HG02610 (cell line): ENCODE measurements around the gene SMYD1.

Source experiments
- ATAC-seq: cut with Tn5 transposase; IDR thresholded peaks from one replicate; pipeline ENCODE4 v1.9.1; 2021; ENCODE audit warnings: mild to moderate bottlenecking, moderate library complexity; ENCODE audit not compliant: unreplicated experiment

SMYD1 gene

DNA sequence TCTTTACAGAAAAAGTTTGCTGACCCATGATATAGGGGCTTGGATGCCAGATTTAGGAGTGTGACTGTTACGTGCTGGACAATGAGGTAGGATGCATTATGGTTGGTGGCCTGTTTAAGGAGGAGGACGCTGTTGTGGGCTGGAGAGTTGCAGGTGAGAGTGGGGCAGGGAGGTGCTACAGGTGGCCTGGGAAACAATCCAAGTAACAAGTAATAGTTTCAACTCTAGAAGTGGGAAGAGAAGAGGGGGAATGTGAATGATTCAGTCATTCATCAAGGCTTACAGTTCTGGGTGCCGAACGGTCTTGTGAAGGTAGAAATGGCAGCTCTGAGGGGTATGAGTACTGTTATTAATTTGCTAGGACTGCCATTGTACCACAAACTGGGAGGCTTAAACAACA lies 54.1 kb downstream of the SMYD1 start:
- ATAC-seq, result no peak

DNA sequence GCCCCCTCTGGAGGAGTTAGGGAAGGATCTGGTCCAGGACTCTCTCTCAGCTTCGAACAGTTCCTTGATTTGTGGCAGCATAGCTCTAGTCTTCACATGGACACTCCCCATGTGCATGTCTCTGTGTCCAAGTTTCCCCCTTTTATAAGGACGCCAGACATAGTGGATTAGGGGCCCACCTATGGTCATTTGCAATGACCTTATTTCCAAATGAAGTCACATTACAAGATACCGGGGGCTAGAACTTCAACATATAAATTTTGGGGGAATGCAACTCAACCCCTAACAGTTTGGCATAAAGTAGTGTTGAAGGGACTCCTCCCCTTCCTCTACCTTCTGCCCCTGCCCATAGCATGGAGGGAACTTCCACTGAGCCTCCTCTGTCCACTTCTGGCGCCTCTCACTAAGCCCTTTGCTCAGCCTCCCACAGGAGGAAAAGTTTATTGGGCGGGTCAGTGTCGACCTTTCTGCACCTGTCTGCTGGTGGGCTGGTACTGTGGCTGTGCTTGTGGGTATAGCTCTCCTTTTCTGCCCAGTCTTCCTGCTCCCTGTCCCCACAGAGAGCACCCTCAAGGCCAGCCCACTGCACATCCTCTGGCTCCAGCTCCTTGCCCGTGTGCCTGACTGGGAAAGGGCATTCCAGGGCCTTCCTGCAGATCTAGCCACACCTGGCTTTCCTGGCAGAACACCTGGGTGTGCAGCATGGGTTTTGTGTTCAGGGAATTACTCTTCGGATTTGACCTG lies 54.7 kb downstream of the SMYD1 start:
- ATAC-seq, result no peak

DNA sequence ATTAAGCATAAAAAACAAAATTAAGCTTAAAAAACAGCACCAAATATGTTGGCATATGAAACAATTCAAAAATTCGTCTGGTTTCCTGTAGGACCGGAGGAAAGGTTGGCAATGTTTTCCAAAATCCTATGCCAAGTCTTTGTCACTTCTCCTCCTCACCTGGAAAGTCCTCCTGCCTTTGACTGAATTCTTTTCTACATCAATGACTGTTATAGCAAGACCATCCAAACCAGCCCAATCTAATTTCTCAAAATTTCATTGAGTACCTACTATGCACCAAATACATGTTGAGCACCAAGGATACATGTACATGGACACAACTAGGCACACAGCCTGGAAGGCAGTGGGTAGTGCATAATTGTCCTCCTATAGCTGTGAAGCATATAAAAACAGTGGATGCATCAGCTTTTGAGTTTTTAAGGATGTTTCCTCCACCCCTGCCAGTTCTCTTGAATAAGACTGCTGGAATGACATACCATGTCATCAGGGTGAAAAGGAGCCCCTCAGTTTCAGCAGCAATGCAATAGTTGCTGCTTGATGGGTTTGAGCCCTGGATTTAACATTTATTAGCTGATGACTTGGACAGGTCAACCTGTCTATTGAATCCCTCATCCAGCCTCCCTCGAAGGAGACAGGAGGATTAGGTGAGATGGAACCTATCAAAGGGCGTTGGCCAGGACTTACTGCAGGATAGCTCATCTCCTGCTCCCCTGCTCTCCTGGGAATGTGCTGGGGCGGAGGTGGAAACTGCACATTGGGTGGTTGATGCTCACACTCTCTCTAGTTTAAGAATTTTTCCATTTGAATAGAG lies 55.7 kb downstream of the SMYD1 start:
- ATAC-seq, result no peak

DNA sequence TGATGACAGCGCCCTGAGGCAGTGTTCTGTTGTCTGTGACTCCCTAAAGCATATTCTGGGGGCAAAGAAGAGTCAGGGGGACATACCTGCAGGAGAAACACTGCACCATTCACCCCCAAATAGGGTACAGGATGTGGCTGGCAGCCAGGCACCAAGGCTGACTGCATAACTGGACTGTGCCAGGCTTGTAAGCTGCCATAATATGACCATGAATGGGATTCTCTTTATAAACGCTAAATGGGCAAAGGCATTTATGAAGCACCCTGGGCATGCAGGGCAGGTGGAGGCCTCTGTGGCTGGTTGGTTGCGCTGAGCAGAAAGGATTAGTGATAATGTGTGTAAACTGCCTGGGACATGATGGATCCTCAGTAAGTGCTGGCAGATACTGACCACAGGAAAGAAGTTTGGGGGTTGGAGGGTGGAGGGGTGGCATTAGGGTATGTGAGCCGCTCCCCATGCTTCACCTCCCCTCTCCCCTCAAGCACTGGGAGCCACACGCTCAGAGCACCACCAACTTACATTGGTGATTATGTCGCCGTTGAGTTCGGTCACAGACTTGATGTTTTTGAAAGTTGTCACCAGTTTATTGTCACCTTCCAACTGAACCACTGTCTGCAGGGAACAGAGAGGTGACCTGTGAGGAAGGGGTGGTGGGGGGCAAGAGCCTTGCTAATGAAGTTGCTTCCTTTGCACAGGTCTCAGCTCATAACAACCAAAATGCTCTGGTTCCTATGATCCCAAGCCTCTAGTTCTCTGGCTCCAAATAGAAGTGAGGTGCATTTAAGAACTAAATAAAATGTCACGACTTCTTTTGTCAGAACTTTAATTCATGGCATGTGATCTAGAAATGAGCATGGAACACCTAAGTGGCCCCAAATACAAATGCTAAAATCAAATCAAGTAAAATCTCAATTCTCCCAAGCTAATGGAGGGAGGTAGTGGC lies 56.6 kb downstream of the SMYD1 start:
- no peak for ATAC-seq

DNA sequence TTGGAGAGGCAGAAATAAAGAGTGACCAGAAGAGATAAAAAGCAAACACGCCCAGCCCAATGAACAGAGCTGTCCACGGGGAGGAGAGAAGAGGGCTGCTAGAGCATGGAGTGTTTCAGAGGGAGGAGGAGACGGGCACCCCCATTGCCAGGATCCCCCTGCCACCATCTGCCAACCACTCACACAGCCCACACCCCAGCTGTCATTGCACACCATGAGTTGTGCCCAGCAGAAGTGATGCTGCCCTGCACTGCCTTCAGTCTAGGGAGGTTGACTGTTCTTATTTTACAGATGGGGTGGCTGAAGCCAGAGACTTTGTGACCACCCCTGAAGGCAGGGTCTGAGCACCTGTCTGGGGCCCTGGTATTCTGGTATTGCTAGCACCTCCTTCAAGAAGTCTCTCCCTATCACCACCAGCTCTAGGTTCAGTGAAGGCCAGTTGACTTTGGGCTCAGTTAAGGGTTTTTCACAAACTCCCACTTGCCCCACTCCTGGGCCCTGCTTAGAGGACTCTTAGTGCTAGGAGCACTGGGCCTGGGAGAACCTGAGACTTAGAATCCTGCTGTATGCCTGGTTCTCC lies 57.8 kb downstream of the SMYD1 start:
- ATAC-seq, result no peak

DNA sequence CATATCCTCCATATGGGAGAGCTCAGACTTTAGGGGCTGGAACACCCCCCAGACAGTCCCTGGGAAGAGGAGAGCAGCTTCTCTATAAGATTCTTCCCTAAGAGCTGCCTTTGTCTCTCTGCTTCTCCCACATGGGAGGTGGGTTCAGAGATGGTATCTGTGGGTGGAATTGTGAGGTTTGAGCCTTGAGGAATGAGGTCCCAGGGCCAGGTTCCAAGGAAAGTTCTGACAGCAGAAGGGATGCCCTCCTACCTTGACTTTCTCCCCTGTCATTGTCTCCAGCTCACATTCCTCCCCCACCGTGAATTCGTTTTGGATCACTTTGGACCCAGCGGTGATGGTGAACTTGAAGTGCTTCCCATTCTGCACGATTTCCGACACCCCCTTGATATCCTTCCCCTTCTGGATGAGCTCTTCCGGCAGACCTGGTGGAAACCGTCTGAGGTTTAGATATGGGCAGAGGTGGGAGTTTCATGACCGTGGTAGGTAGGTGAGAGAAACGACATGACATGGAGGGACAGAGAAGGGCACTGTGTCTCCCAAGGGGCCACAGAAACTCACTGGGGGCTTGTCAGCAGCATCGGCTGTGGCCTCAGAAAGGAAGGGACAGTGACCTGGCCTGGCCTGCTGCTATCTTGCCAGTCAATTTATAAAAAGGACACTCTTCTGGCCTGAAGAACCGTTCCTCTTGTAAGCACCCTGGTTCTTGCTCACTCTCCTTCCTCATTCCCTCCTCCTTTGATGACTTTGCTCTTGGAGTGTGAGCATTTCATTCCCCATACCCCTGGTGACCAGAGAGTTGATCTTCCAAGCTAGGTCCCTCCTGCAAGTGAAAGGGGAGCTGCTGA lies 58.5 kb downstream of the SMYD1 start:
- ATAC-seq, result no peak

DNA sequence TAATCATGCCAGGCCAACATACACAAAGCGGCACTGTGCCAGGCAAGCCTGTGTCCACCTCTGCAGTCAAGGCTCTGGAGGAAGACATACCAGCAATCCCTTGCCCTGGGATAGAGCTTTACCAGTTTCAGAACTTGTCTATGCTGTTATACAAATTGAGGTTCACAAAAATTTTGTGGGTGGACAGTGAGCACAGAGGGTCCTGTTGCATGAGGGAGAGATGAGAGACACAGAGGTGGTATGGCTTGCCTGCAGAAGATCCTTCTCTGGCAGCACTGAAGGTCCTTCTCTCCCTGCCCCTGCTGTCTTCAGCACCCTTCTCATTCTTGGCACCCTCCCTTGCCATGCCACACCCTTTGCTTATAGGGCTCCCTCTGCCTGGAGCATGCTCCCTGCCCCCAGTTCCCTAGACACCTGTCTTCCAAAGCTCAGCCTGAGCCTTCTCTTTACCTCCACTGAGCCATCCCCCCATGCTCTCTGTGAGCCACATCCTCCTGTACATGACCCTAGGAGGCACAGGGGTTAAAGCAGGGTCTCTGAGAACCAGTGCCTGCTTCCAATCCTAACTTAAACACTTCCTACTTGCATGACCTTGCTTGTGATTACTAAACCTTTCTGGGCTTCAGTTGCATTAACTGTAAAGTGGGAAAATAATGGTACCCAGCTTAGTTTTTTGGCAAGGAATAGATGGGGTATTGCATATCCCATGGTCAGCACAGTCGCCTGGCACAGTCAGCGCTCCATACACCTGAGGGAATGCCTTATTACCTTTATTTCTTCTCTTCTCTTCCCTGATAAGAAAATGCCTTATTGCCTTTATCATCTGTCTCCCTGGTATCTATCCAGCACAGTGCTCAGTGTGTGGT lies 59.4 kb downstream of the SMYD1 start:
- ATAC-seq, result no peak

DNA sequence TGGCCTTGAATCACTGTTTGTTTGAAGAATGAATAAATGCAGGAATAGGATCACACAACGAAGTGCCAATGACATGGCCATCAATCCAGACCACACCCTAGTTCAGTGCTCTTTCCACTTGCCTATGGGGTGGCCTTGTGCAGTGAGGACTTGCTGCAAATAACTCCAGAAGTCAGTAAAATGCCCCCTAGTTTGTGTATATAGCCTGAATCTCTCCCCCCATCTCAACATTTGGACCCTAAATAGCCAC lies 59.9 kb downstream of the SMYD1 start:
- no peak for ATAC-seq

DNA sequence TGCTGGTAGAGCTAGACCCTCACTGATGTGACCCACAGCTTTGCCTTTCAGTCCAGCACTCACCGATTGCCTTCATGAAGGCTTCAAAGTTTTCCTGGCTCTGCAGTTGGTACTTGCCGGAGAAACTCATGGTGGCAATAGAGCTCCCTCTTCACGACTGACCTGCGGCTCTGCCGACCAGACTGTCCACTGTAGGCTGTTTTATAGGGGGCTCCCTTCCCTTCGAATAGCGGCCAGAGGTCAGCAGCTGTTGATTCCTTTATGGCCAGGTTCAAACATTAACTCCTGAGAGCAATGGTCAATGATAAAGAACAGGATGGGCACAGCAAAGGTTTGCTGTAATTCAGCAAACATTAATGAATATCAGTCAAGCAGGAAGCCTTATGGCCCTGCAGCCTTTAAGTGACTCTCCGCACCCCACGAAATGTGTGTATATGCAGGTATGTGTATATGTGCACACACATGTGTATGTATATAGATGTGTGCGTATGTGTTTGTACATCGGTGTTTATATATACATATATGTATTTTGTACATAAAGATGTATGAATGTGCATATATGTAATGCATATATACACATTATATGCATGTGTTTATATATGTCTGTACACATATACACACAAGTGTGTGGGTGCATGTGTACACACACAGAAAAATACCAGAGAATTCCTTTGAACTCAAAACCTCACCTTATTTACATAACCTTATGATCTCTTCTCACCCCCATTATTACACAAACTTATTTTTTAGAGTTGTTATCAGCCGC lies 60.4 kb downstream of the SMYD1 start, which contains the start of gene FABP1:
TSS of gene FABP1 (minus strand) at position 175 of the 766 bp plus-strand sequence. CDS start at position 130, 45 bp downstream.
- ATAC-seq, result no peak

DNA sequence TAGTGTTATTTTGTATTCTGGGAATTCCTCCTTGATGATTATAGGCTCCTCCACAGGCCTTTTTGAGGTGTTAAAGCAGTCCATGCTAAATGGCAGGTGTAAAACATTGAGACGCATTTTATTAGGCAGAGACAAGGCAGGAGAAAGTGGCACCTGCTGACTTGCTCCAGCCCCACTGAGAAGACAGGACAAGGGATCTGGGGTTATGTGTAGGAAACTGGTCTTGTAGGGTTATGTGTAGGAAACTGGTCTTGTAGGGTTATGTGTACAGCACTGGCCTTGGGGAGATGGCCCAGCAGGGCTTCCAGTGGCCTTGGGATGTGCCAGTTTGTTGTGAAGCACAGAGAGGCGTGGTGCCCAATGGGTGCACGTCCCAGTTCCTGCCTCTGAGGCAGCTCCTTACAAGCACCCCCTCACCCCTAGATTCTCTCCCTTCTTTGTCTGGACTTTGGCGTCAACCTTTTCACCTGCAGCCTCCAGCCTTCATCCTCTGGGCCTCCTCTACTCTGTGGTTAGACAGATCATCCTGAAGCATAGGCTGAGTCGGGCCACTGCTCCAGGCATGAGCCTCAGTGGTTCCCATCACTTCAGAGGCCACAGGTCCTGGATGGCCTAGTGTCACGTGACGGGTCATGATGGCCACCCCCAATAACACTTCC lies 61.2 kb downstream of the SMYD1 start:
- no peak for ATAC-seq

DNA sequence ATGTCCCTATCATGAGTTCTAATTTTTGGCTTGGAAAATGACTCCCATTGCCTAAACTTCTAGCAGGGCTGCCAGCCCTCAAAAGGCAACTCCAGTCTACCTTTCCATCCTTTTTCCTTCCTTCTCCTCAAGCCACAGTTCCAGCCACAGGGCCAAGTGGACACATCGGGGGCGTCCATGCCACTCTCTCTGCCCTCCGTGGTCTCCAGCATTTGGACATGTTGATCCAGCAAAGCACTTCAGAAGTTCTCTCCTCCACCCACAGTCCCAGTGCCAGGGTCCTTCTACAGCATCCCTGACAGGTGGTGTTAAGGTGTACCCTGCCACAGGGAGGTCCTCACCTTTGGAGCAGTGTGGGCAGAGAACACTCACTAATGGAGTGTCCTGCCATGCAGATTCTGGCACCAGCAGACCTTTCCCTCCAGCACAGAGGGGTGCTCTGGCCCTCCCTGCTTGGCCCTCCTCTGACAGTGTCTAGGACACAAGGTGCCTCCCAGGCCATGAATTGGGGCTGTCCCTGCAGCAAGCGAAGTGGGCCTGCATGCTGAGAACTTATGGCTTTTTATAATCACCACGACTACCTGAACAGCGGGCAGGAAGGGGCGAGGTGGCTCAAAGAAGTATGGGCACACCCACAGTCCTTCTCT lies 61.8 kb downstream of the SMYD1 start:
- ATAC-seq, result no peak

DNA sequence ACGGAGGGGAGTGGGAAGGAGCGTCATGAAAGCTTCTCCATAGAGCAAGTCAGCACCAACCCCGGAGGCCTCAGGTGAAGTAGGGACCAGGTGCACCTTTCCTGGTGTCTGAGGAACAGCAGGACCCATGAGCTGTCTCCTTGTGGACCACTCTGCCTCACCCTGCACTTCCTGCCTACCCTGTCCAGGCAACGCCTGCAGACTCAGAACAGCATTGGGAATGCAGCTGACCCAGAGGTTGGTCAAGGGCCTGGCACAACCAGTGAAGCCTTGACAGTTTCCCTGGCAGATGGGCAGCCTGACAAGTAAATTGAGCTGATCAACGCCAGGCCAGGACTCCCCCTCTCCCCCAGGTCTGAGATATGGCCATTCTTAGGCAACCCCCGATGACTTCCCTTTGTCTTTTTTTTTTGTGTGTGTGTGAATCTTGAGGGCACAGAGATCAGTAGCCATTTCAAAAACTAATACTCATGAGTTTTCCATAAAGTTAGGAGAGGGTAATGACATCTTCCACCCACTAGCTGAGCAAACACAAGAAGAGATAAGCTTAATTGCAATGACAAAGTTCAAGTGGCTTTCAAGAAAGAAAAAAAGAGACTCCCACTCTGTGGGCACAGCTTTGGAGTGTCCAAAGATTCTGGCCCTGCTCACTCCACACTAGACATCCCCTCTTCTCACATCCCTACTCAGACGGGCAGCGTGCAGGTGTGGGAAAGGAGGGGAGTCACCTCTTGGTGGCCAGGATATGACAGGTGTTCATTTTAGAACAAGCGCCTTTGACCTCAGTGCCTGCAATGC lies 63.8 kb downstream of the SMYD1 start:
- ATAC-seq, result no peak

DNA sequence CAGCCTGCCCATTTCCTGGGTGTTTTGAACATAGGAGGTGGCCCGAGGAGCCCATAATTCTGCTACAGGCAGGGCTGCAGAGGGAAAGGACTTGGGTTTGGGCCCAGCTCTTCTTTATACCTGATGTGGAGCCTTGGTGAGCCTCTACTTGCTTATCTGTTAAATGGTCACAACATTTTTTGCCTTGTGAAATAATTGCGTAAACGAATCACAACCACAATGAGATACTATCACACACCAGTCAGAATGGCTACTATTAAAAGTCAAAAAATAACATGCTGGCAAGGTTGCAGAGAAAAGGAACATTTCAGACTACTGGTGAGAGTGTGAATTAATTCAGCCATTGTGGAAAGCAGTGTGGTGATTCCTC lies 64.4 kb downstream of the SMYD1 start:
- no peak for ATAC-seq

DNA sequence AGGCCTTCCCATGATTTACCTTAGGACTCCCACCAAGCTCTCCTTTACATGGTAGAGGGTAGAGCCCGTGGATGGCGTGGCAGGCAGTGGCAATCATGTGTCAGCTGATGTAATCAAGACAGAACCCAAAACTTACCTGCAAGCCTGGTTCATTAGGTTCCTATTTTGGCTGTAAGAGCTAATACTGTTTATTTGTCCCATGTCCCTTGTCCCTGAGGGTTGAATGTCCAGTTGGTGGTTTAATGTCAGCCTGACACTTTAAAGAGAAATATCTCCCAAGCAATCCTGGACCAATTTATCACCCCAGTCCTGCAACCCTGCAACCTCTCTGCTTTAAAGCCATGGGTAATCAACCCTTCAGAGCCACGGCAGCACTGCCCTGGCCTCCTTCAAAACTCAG lies 66.2 kb downstream of the SMYD1 start:
- ATAC-seq, result no peak

DNA sequence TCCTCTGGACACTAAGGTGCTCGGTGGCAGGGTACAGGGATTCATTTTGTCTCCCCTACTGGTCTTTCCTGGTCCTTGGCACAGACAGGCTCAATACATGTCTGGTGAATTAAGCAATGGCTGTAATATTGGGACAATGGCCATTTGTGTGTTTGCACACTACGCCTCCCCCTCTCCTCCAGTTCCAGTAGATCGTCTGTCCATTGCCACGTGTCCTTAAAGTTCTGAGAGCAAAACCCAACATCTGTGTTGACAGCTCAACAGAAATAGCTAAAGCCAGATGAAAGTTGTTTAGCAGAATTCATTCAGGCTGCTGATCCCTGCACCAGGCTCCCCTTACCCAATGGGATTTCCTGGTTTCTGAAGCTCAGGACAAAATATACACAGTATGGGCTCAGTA lies 69.2 kb downstream of the SMYD1 start:
- no peak for ATAC-seq

DNA sequence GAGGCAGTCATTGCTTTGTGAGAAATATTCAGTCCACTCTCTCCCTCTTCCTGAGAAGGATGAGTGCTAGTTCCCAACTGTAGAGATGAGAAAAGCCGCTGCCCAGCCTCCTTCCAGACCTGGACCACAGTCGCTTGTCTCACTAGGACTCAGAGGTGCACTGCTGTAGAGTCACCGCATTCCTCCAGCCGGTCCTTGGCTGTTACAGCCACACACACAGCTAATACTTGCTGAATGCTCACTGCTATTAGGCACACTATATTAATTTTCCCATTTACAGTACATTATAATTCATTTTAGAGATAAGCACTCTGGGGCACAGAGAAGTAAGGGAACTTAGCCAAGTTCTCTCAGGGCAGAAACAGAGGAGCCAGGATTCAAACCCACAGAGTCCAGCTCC lies 70.2 kb downstream of the SMYD1 start:
- no peak for ATAC-seq

DNA sequence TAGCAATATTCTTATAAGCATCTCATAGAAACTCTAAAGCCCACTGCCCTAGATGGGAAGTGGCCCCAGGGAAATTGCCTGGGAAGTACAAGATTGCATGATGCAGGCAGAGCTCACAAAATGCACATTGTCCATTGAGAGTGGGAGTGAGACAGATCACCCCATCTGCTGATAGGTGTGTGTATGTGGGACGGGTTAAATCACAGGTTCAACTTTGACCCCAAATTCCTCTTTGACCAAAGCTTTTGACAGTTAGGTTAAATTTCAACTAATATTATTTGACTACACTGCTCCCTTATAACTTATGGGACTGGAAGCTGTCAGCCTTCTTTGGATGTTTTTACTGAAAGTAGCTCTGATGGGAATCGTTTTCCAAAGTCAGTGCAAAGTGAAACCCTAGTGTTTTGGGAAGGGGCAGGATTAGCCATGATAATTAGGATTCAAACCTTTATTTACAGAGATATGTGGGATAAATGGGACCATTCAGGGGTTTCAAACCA lies 71.6 kb downstream of the SMYD1 start:
- ATAC-seq, result no peak
